ENCODE measurements around the gene TMEM121. TPM values are rescaled to one million over a fixed set of nuclear protein-coding genes. Genes with fewer than 3 reads are reported as not detected.

The TMEM121 gene
- total RNA-seq, 1 donor from 2014 or later = 2.1 TPM

DNA sequence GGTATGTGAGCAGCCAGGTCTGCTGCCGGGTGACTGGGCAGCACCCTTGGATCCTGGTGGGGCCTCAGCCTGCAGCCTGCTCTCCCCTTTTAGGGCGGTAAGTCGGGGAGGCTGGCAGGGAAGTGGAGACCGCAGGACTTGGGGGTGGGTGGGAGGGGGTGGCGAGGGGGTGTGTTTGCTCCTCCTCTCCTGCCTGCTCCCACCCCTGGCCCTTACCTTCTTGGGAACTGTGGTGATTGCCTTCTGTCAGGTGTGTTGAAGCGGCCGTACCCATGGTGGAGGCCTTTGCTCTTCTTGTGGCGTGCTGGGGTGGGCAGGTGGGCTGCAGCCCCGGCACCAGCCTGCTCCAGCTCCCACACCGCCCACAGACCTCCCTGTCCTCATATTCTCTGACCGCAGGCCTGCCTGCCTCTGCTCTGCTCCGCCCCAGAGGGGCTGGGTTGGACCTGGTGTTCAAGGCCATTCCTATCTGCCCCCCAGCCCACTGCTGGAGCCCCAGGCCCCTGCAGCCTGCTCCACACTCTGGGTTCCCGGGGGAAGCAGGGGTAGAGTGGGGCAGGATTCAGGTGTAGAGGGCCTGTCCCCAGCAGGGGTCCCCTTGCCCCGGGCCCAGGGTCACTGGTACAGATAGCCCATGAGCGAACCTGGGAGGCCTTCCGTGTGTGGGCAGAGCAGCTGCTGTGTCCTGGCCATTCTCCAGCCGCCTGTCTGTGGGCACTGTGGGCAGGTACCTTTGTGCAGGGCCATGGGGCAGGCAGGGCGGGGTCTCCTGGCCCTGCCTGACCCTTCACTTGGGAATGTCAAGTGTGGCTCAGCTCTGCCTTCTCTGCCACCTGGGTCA lies 30.2 kb upstream of the TMEM121 start:
- Histone ChIP-seq H3K27me3 (ENCODE audit: low read depth) (no peaks in the 10 kb centered on the region), H3K4me3 (no peak overlapping the region), H3K36me3 (peaks cover 9% of the 10 kb centered on the region), H3K27ac (replicated peaks) (peak overlapping the region; percentile 74), H3K4me1 (peaks cover 32% of the 10 kb centered on the region), H3K9me3 (replicated peaks) (no peaks in the 10 kb centered on the region)
- TF ChIP-seq, protein P1, sequence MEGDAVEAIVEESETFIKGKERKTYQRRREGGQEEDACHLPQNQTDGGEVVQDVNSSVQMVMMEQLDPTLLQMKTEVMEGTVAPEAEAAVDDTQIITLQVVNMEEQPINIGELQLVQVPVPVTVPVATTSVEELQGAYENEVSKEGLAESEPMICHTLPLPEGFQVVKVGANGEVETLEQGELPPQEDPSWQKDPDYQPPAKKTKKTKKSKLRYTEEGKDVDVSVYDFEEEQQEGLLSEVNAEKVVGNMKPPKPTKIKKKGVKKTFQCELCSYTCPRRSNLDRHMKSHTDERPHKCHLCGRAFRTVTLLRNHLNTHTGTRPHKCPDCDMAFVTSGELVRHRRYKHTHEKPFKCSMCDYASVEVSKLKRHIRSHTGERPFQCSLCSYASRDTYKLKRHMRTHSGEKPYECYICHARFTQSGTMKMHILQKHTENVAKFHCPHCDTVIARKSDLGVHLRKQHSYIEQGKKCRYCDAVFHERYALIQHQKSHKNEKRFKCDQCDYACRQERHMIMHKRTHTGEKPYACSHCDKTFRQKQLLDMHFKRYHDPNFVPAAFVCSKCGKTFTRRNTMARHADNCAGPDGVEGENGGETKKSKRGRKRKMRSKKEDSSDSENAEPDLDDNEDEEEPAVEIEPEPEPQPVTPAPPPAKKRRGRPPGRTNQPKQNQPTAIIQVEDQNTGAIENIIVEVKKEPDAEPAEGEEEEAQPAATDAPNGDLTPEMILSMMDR (IDR thresholded peaks at IDR 0.05; ENCODE audit: borderline replicate concordance) = no peak
- DNase-seq = peak; percentile 2
- intact Hi-C loops (cut with micrococcal nuclease) = no loop called here

DNA sequence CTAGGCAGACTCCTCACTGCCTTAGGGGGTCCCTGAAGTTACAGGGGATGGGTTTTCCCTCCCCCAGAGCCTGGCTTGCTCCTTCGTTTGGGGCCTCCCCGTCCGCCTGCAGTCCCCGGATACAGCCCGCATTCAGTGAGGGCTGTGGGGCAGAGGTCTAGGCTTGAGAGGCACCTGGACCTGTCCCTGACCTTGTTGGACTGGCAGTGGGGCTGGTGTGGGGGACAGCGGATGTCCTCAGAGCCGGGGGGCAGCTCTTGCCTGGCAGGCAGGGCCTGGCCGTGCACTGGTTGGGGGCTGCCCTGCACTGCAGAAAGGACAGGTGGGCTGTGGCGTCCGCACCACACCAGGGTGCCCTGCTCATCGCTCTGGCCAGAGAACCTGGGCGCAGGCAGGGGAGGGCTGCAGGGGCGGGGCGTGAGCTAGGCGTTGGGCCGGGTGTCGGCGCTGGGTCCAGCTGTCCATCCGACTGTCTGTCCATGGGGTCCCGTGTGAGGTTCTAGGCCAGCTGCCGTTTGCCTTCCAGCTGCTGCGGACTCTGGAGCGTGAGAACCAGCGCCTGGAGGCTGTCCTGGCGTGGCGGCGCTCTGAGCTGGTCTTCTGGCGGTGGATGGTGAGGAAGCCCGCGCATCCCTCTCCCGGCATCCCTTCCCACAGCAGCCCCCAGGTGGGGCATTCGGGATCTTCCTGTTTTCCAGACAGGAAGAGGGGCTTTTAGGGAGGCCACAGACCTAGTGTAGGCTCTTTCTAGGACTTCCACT lies 29.4 kb upstream of the TMEM121 start:
- DNase-seq = no peak
- Histone ChIP-seq H3K4me1 (peaks cover 24% of the 10 kb centered on the region), H3K36me3 (peaks cover 9% of the 10 kb centered on the region), H3K9me3 (replicated peaks) (no peaks in the 10 kb centered on the region), H3K4me3 (no peak overlapping the region), H3K27me3 (ENCODE audit: low read depth) (no peaks in the 10 kb centered on the region), H3K27ac (replicated peaks) (no peak overlapping the region)
- TF ChIP-seq, protein P1 (IDR thresholded peaks at IDR 0.05; ENCODE audit: borderline replicate concordance) = no peak
- intact Hi-C loops (cut with micrococcal nuclease) = no loop called here

DNA sequence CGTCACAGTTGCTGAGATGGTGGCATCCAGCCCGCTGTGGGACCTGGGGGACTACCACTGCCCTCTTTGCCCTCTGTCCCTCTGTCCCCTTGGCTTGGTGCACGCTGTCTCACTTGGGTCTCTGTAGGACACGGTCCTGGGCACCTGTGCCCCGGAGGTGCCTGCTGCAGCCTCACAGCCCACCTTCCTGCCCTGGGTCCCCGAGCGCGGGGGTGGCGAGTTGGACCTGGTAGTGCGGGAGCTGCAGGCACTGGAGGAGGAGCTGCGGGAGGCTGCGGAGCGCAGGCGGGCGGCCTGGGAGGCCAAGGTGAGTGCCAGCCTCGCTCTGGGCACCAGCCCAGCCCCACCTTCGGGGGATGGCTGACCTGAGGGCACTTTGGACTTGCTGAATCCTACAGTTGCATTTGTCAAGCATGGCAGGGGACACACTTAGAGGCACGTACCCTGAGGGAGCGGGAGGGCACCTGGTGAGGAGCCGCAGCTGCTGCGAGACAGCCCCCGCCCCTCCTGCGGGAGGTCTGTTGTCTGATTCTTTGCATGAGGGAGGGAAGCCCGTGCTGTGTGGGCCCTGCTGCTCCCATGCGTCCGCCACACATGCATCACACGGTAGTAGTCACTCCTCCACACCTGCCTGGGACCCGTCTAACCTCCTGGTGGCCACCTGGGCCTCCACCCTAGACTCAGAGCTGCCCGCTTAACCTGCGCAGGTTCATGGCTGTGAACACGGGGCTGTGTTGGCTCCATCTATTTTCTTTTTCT lies 28.5 kb upstream of the TMEM121 start:
- Histone ChIP-seq H3K27me3 (ENCODE audit: low read depth) (no peaks in the 10 kb centered on the region), H3K36me3 (peaks cover 9% of the 10 kb centered on the region), H3K27ac (replicated peaks) (no peak overlapping the region), H3K4me3 (no peak overlapping the region), H3K4me1 (peaks cover 16% of the 10 kb centered on the region), H3K9me3 (replicated peaks) (no peaks in the 10 kb centered on the region)
- DNase-seq = peak; percentile 13
- TF ChIP-seq, protein P1 (IDR thresholded peaks at IDR 0.05; ENCODE audit: borderline replicate concordance) = no peak
- intact Hi-C loops (cut with micrococcal nuclease) = no loop called here

DNA sequence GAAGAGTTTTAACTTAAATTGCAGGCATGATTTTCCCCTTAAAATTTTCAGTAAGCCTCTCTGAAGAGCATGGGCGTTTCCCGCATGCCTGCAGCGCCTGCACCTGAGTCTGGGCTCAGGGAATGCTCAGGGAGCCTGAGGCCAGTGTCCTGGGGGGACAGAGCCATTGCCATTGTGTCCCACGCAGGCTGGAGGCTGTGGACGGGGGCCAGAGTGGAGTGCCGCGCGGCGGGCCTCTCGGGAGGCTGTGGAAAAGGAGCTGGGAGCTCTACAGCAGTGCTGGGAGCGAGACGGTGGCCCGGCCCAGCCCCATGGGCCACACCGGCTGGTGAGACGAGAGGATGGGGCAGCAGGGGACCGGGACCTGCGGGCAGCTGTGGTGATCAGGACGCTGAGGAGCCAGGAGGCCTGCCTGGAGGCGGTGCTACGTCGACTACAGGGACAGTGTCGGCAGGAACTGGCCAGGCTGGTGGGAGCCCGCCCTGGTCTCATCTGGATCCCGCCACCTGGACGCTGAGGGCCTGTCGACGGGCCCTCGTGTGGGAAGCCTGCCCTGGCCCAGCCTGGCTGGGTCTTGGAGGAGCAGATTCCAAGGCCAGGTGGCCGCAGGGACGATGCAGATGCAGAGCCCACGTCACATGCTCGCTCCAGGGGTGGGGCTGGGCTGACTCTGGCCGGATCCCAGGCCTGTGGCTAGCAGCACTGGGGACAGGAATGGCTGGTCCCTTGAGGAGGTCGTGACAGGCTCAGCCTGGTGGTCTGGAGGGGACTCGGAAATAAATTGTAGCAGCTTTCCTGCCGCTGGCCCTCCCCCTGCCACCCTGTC lies 27.7 kb upstream of the TMEM121 start:
- no peak overlapping the region for H3K4me3 ChIP-seq
- peaks cover 9% of the 10 kb centered on the region for H3K36me3 ChIP-seq
- H3K27me3 ChIP-seq (ENCODE audit: low read depth) = no peaks in the 10 kb centered on the region
- DNase-seq = no peak
- H3K9me3 ChIP-seq (replicated peaks) = no peaks in the 10 kb centered on the region
- TF ChIP-seq, protein P1 (IDR thresholded peaks at IDR 0.05; ENCODE audit: borderline replicate concordance) = no peak
- intact Hi-C loops (cut with micrococcal nuclease) = no loop called here
- H3K4me1 ChIP-seq = peaks cover 14% of the 10 kb centered on the region
- H3K27ac ChIP-seq (replicated peaks) = no peak overlapping the region
